Activated CD8-positive, alpha-beta memory T cell treated with anti-CD3 and anti-CD28 coated beads, Interleukin-2, amount 10 ng/mL, durations not matched to agents 7 days and 5 days (primary cell): ENCODE data around the gene CTNS. TPM values are rescaled to one million over a fixed set of nuclear protein-coding genes. Genes with fewer than 3 reads are reported as not detected.

Experiments
- ATAC-seq: fragments of 150-1000 bp; cut with Tn5 transposase; one replicate; pipeline ENCODE4 v1.10.0; 2021; ENCODE audit warnings: moderate library complexity
- CTCF ChIA-PET: fragments of 350-600 bp; sonication (Branson Sonifier 250); formaldehyde crosslinking; loops from one replicate; lab custom pipeline; 2021; ENCODE audit warnings: antibody characterized with exemption; lab: Charles Lee
- DNase-seq: peaks from one replicate; pipeline ENCODE4 v3.0.0-alpha.2; 2020
- H3K27ac Mint-ChIP-seq: one replicate; pipeline ENCODE4 v1.8.0; 2021; ENCODE audit warnings: mild to moderate bottlenecking, mixed read lengths
- H3K27me3 Mint-ChIP-seq: one replicate; pipeline ENCODE4 v1.8.0; 2021; ENCODE audit warnings: mixed read lengths
- H3K36me3 Mint-ChIP-seq: one replicate; pipeline ENCODE4 v1.8.0; 2021; ENCODE audit warnings: mild to moderate bottlenecking, mixed read lengths
- H3K4me1 Mint-ChIP-seq: one replicate; pipeline ENCODE4 v1.8.0; 2021; ENCODE audit warnings: mixed read lengths
- H3K4me3 Mint-ChIP-seq: one replicate; pipeline ENCODE4 v1.8.0; 2021; ENCODE audit warnings: mild to moderate bottlenecking, moderate library complexity, mixed read lengths
- H3K9me3 Mint-ChIP-seq: one replicate; pipeline ENCODE4 v1.8.0; 2022; ENCODE audit warnings: low read depth, mixed read lengths
- total RNA-seq, 2 experiments: library from RNA; stranded (reverse); gene quantifications; one replicate each; pipeline ENCODE4 v1.2.3, GENCODE V29; 2021

Gene CTNS
- total RNA-seq, 2 experiments from 2014 or later = 9.7 to 20.6 TPM

- ATAC-seq = no peak
- Mint-ChIP-seq H3K4me1 (no peaks in the 10 kb centered on the region), H3K27me3 (no peaks in the 10 kb centered on the region), H3K36me3 (no peaks in the 10 kb centered on the region), H3K27ac (no peak overlapping the region), H3K9me3 (no peaks in the 10 kb centered on the region), H3K4me3 (no peak overlapping the region)
- CTCF ChIA-PET = interaction anchor here (0.6 kb wide), 1 partner anchor 12 kb away, joined by 4 read pairs; no protein-coding TSS in a partner anchor
- DNase-seq = no peak
Measured at GRCh38 chr17:3656755-3657587, 20.4 kb downstream of the CTNS start.

DNA sequence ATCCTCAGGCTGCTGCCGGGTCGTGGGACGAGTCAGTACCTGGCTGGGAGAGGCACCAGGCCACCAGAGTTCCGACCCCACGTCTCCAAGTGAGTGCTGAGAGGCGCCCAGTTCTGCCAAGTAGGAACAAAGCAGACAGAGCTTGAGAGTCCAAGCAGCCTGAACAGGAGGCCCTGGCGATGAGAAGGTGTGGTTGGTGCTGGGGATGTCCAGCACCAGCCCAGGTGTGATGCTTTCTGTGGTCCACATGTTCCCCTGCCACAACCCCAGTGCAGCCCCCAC lies 21.0 kb downstream of the CTNS start:
- no peak for ATAC-seq
- CTCF ChIA-PET = interaction anchor here (0.6 kb wide), 1 partner anchor 12 kb away, joined by 4 read pairs; no protein-coding TSS in a partner anchor
- no peak overlapping the region for H3K4me3 Mint-ChIP-seq

DNA sequence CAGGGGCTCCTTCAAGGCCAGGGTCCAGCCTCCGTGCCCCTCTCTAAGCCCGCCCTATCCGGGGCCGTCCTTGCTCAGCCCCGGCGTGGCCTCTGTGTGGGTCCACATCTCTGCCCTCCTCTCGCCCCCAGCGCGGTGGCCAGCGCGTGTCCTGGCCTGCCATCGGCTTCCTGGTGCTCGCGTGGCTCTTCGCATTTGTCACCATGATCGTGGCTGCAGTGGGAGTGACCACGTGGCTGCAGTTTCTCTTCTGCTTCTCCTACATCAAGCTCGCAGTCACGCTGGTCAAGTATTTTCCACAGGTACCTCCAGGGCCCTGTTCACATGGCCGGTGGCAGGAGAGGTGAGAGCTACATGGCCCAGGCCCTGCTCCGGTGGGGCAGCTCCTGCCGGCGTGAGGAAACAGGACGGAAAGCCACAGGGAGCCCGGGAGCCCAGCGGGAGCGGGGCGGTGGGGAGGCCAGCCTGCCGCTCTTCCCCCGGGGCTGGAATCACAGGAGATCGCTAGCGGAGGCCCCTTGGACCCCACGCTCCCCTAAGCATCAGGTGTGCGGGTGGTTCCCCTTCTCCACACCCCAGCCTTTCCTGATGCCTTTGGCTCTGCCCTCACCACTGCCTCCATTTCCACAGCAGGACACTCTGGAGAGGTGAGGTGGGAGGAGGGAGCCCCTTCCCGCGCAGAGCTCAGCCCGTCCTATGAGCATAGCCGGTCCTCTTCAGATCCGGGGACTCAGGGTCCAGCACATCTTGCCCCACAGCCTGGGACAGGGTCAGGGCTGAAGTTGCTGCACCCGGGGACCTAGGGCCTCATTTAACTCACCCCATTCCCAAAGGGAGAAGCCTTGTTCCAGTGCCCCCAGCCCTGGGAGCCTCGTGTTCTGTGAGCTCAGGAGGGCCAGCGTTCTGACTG lies 21.6 kb downstream of the CTNS start:
- H3K9me3 Mint-ChIP-seq = no peaks in the 10 kb centered on the region
- CTCF ChIA-PET = interaction anchor here (0.6 to 1.6 kb wide), 2 partner anchors 13 to 79 kb away, joined by 4 read pairs; no protein-coding TSS in a partner anchor
- ATAC-seq (no peak), DNase-seq (no peak)
- H3K4me3 Mint-ChIP-seq = no peak overlapping the region
- H3K27me3 Mint-ChIP-seq = no peaks in the 10 kb centered on the region
- H3K27ac Mint-ChIP-seq = no peak overlapping the region
- no peaks in the 10 kb centered on the region for H3K4me1 Mint-ChIP-seq
- H3K36me3 Mint-ChIP-seq = no peaks in the 10 kb centered on the region

More for the DNA sequence above, 21.0 kb downstream of the CTNS start:
- H3K36me3 Mint-ChIP-seq = no peaks in the 10 kb centered on the region
- DNase-seq = no peak
- no peaks in the 10 kb centered on the region for H3K4me1 Mint-ChIP-seq
- no peaks in the 10 kb centered on the region for H3K27me3 Mint-ChIP-seq
- no peak overlapping the region for H3K27ac Mint-ChIP-seq
- no peaks in the 10 kb centered on the region for H3K9me3 Mint-ChIP-seq

DNA sequence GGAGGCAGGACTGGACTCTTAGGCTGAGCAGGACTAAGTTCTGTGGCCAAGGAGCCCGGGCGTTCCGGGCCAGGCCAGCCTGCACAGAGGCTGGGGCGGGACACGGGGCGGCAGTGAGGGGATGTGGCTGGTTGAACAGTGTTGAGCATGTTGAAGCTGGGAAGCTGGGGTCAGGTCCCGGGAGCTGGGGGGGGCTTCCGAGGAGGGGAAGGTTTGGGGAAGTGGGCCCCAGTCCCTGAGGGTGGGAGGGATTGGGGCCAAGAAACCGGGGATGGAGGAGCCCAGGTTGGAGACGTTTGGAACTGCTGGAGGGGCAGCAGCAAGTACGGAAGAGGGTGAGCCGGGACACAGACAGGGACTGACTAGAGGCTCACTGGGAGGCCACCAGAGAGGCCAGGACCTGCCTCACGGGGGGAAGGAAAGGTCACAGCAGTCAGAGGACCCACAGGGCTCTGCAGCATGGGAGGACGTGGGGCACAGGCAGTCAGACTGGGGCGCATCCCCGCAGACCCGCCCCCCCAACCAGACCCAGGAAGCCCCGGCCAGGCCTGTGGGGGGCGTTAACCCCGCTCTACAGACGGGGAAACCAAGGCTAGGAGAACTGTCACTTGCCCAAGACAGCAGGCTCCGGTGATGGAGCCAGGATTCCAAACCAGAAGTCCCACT lies 22.4 kb downstream of the CTNS start:
- CTCF ChIA-PET = interaction anchor here (1.6 kb wide), 1 partner anchor 79 kb away, joined by 4 read pairs; no protein-coding TSS in a partner anchor
- Mint-ChIP-seq H3K4me1 (no peaks in the 10 kb centered on the region), H3K9me3 (no peaks in the 10 kb centered on the region), H3K27ac (no peak overlapping the region), H3K4me3 (no peak overlapping the region), H3K36me3 (no peaks in the 10 kb centered on the region), H3K27me3 (no peaks in the 10 kb centered on the region)
- DNase-seq (no peak), ATAC-seq (no peak)

- Mint-ChIP-seq H3K4me3 (no peak overlapping the region), H3K27ac (no peak overlapping the region), H3K9me3 (no peaks in the 10 kb centered on the region), H3K36me3 (no peaks in the 10 kb centered on the region), H3K27me3 (no peaks in the 10 kb centered on the region), H3K4me1 (no peaks in the 10 kb centered on the region)
- ATAC-seq (no peak), DNase-seq (no peak)
- CTCF ChIA-PET = interaction anchor here (1.6 kb wide), 1 partner anchor 78 kb away, joined by 4 read pairs; no protein-coding TSS in a partner anchor
Measured at GRCh38 chr17:3659541-3660111, 23.1 kb downstream of the CTNS start.

GRCh38 chr17:3660311-3660891 lies 23.8 kb downstream of the CTNS start:
- Mint-ChIP-seq H3K27me3 (no peaks in the 10 kb centered on the region), H3K9me3 (no peaks in the 10 kb centered on the region), H3K4me1 (no peaks in the 10 kb centered on the region), H3K4me3 (no peak overlapping the region), H3K36me3 (no peaks in the 10 kb centered on the region), H3K27ac (no peak overlapping the region)
- CTCF ChIA-PET = no interaction called here
- ATAC-seq (no peak), DNase-seq (no peak)

DNA sequence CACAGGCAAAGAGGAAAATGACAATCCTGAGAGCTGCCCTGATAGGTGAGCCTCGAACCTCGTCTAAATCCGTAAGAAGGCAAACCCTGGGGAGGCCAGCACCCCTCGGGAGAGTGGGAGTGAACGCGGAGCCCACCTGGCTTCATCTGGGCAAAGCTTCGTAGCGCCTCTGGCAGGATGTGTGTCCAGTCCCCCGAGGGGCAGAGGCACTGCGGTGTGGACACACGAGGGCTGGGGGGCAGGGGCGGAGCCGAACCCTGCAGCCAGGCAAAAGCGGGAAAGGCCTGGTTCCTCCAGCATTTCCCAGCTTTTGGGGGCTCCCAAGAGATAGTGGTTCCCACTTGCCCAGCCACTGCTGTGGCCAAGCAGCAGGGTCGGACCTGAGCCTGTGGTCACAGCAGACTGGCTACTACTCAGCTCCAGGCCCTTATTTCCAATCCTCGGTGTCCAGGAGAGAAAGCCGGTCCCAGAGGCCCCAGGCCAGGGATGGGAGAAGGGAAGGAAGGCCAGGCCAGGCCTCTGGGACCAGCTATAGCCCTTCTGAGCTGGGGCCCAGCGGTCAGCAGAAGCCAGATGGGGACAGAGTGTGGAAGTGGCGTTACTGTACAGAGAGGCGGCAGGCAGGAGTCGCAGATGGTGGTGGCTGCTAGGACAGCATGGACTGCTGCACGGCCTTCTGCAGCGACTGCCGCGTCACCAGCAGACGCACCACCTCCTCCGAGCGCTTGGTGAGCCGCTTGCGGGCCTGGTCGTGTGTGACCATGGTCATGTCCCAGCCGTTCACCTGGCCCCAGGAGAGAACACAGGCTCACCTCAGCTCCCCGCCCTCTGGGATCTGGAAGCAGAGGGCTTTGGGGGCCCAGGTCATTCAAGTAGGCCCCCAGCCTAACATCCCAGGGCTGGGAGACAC lies 26.8 kb downstream of the CTNS start:
- Mint-ChIP-seq H3K9me3 (no peaks in the 10 kb centered on the region), H3K36me3 (no peaks in the 10 kb centered on the region), H3K4me1 (peaks cover 10% of the 10 kb centered on the region), H3K27ac (no peak overlapping the region), H3K4me3 (no peak overlapping the region), H3K27me3 (no peaks in the 10 kb centered on the region)
- no peak for DNase-seq
- no peak for ATAC-seq
- CTCF ChIA-PET = interaction anchor here (0.7 to 1.9 kb wide), 2 partner anchors 20 to 45 kb away, joined by 3 to 4 read pairs; no protein-coding TSS in a partner anchor

DNA sequence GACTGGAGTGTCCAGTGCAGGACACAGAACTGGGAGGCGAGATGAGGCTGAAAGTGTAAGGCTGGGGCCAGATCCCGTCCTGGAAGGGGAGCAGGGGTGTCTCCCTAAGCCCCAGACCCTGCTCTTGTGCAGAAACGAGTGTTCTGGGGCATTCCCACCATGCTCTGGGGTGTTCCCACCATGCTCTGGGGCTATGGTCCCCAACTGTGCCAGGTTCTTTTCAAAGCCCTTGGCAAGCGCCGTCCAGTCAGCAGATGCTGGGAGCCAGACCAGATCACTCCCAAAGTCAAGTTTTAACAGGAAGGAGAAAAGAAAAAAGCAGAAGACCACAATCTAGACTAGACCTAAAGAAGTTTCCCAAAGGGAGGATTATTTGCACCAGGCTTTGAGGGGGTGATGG lies 29.3 kb downstream of the CTNS start:
- Mint-ChIP-seq H3K4me3 (no peak overlapping the region), H3K27ac (no peak overlapping the region), H3K4me1 (peaks cover 21% of the 10 kb centered on the region), H3K27me3 (no peaks in the 10 kb centered on the region), H3K9me3 (no peaks in the 10 kb centered on the region), H3K36me3 (no peaks in the 10 kb centered on the region)
- CTCF ChIA-PET = interaction anchor here (1.5 kb wide), 1 partner anchor 73 kb away, joined by 3 read pairs; no protein-coding TSS in a partner anchor
- ATAC-seq = no peak
- no peak for DNase-seq

GRCh38 chr17:3666516-3666915 lies 30.0 kb downstream of the CTNS start:
- Mint-ChIP-seq H3K4me3 (no peak overlapping the region), H3K27me3 (no peaks in the 10 kb centered on the region), H3K4me1 (peaks cover 21% of the 10 kb centered on the region), H3K27ac (no peak overlapping the region), H3K36me3 (peaks cover under 1% of the 10 kb centered on the region), H3K9me3 (no peaks in the 10 kb centered on the region)
- ATAC-seq (no peak), DNase-seq (no peak)
- CTCF ChIA-PET = interaction anchor here (1.2 to 1.5 kb wide), 5 partner anchors 22 to 72 kb away, joined by 3 to 4 read pairs (median 3); no protein-coding TSS in a partner anchor

DNA sequence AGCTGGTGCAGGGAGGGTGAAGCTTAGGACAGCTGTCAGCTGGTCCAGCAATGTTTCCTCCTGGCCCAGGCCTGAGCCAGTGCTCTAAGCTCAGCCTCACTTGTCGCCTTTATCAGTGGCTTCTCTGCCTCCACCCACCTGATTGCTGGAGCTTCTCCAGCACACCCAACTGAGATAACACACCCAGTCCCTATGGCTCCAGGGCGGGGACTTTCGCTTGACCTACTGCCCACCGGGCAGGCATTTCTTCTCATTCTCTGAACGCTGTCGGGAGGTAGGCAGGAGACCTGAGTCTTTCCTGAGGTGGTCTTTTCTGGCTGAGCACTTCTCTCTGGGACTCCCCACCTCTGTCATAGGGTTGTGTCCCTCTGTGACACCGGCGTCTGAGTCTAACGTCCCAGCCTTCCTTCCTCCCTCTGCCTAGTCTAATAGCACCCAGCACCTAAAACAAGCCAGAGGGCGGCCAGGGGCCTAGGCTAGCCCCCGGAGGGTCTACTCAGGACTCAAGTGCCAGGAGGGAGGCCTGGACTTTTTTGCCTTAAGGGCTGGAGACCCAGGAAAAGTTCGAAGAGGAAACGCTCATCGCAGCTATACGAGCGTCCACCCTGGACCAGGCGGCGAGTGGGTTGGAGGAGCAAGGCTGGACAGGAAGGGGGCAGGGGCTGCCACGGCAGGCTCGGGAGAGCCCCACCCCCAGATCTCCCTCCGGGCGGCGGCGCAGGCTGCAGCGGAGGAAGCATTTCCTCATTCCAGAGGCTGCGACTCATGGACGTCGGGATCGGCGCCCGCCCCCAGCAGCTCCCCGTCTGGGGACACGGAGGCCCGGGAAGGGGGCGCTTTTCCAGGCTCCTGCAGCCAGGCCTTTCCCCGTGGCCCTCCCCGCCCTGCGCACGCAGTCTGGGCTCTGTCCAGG lies 31.1 kb downstream of the CTNS start:
- DNase-seq (no peak), ATAC-seq (peak; percentile 1)
- H3K9me3 Mint-ChIP-seq = no peaks in the 10 kb centered on the region

More for the DNA sequence above, 31.1 kb downstream of the CTNS start:
- no peaks in the 10 kb centered on the region for H3K27me3 Mint-ChIP-seq
- H3K4me1 Mint-ChIP-seq = peaks cover 24% of the 10 kb centered on the region
- CTCF ChIA-PET = interaction anchor here (1.2 to 1.5 kb wide), 4 partner anchors 23 to 57 kb away, joined by 3 to 4 read pairs (median 3); no protein-coding TSS in a partner anchor
- peaks cover 6% of the 10 kb centered on the region for H3K36me3 Mint-ChIP-seq
- peak overlapping the region; percentile 52 for H3K27ac Mint-ChIP-seq
- peak overlapping the region; percentile 95 for H3K4me3 Mint-ChIP-seq
